Sigmoid colon (tissue), 7 donors: Measurements from ENCODE around the gene PRUNE1. TPM values are rescaled to one million over a fixed set of nuclear protein-coding genes. Genes with fewer than 3 reads are reported as not detected.

Experiments used
- DNase-seq: peaks from one replicate; pipeline ENCODE4 v3.0.0-alpha.2; 2019
- H3K27ac ChIP-seq, 4 donors: fragments of 200-600 bp; sonication (generic); one replicate each; pipeline ENCODE4 v1.5.1; 2016 to 2019; ENCODE audit warnings: mild to moderate bottlenecking in 1 of 4
- H3K27me3 ChIP-seq, 3 donors: fragments of 200-600 bp; sonication (generic); one replicate each; pipeline ENCODE4 v1.5.1; 2019; ENCODE audit warnings: mild to moderate bottlenecking in 1 of 3
- H3K36me3 ChIP-seq, 4 donors: fragments of 200-600 bp; sonication (generic); one replicate each; pipeline ENCODE4 v1.5.1; 2016 to 2019
- H3K4me1 ChIP-seq, 4 donors: fragments of 200-600 bp; sonication (generic); one replicate each; pipeline ENCODE4 v1.5.1; 2017 to 2019
- H3K4me3 ChIP-seq, 4 donors: fragments of 200-600 bp; sonication (generic); one replicate each; pipeline ENCODE4 v1.5.1; 2017 to 2019; ENCODE audit warnings: mild to moderate bottlenecking in 2 of 4, moderate library complexity in 1 of 4
- H3K9me3 ChIP-seq, 4 donors: fragments of 200-600 bp in 3 of 4; sonication (generic) in 3 of 4; one replicate each; pipeline versions ENCODE4 v1.5.1 to v1.6.1; 2013 to 2019
- CTCF ChIP-seq, 4 experiments: fragments of 450-650 bp in 3 of 4; fragments of 200-600 bp in 1 of 4; IDR thresholded peaks; one replicate each; pipeline ENCODE4 v1.5.1; 2016 to 2019; ENCODE audit warnings: antibody characterized with exemption in 4 of 4, mild to moderate bottlenecking in 3 of 4, moderate library complexity in 2 of 4
- EP300 ChIP-seq, 4 donors: sonication (generic); formaldehyde crosslinking; IDR thresholded peaks; one replicate each; pipeline ENCODE4 v1.6.1; 2017; ENCODE audit warnings: antibody characterized with exemption in 4 of 4
- POLR2A ChIP-seq, 2 donors: fragments of 450-650 bp; IDR thresholded peaks; one replicate each; pipeline ENCODE4 v1.6.1; 2016; ENCODE audit warnings: antibody characterized with exemption in 2 of 2, mild to moderate bottlenecking in 2 of 2, moderate library complexity in 2 of 2
- POLR2AphosphoS5 ChIP-seq, 4 donors: sonication (generic); formaldehyde crosslinking; IDR thresholded peaks; one replicate each; pipeline ENCODE4 v1.6.1; 2017; ENCODE audit warnings: antibody characterized with exemption in 4 of 4
- WGBS, 2 donors: extraction: QIAGEN DNeasy Blood & Tissue Kit; methylation state at CpG; one replicate each; pipeline ENCODE4 v1.1.7; 2013; 5-methylcytosine and 5-hydroxymethylcytosine counted together
- intact Hi-C: fragments of 100-400 bp; cut with DNase I; formaldehyde crosslinking; loops from one replicate; pipeline ENCODE4 v1.15.1; 2023
- polyA plus RNA-seq, 3 donors: library from polyadenylated mRNA; stranded (reverse); fragments of 200-250 nt; gene quantifications; one replicate each; pipeline ENCODE4 v1.2.3, GENCODE V29; 2013
- total RNA-seq, 4 donors: library from RNA; depleted of rRNA; stranded (reverse); fragments of >200 nt; gene quantifications; one replicate each; pipeline ENCODE4 v1.1.0, GENCODE V29; 2016
- donor health status: healthy with polysubstance abuse.
- donor health status: Bipolar disorder and iron deficiency.
- donor health status: healthy.

Gene PRUNE1
- total and polyA plus RNA-seq, 7 donors = 15.5 to 33.9 (median 18.7) TPM

DNA sequence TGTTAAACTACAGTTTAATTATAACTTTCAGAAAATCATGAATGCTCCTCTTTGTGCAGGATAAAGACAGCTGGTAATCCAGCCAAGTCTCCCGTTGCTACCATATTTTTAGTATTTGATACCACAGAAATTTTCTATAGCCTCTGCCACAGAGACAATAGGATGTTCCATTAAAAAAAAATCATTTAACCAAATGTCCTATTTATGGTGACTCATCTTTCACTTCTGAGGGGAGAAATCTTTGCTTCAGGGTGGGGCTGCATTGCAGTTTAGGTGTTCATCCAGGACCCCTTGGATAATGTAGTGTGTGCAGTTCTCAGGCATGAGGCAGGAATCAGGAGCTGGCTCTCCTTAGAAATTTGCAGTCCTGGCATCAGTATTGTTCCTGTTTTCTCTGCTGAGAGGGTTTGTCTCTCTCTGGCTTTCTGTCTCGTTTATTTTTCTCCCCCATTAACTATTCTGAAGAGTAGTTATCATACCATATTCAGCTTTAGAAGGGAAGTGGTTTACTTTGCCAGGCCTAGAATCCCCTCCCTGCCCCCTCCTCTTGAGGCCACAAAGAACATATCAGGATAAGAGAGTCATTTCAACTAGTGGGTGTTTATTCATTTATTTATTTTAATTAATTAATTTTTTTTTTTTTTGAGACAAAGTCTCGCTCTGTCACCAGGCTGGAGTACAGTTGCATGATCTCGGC lies 3.1 kb downstream of the PRUNE1 start:
- H3K9me3 ChIP-seq = no peaks in the 10 kb centered on the region
- TF ChIP-seq POLR2A (IDR thresholded peaks at IDR 0.05) (no peak), CTCF (IDR thresholded peaks at IDR 0.05) (no peak), POLR2AphosphoS5 (IDR thresholded peaks at IDR 0.05) (no peak), EP300 (IDR thresholded peaks at IDR 0.05) (no peak)
- H3K36me3 ChIP-seq = no peaks in the 10 kb centered on the region
- peak overlapping the region in 2 of 4 donors; percentile 20 to 73 for H3K27ac ChIP-seq
- H3K4me1 ChIP-seq = peaks cover 0 to 54% (median 47%) of the 10 kb centered on the region in 4 donors
- no peak for DNase-seq
- H3K27me3 ChIP-seq = no peaks in the 10 kb centered on the region
- intact Hi-C loops = no loop called here
- 62 to 63% methylated on average over 4 of the region's 4 CpGs for WGBS, 2 donors
- H3K4me3 ChIP-seq = no peak overlapping the region

DNA sequence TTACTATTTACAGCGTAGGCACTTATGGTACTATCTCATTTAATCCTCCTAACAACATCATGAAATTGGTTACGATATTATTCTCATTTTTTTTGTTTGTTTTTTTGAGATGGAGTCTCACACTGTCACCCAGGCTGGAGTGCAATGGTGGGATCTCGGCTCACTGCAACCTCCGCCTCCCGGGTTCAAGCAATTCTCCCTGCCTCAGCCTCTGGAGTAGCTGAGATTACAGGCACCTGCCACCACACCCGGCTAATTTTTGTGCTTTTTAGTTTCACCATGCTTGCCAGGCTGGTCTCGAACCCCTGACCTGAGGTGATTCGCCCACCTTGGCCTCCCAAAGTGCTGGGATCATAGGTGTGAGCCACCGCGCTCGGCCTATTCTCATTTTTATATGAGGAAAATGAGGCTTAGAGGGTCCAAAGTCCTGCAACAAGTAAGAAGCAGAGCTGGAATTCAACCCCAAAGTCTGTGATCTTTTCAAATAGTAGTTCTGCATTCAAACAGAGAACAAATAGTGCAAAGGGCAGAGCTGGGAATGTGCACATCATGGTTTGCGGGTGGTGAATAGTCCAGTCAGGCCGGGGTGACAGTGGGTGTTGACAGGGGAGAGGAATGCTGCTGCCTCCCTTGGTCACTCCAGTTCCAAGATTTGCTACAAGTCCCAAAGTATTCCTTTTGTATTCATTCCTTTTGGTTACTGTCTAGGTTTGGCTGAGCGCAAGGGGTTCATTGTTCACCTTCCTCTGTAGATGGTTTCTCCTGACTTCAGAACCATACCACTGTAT lies 4.6 kb downstream of the PRUNE1 start:
- intact Hi-C loops = no loop called here
- H3K4me1 ChIP-seq = peaks cover 0 to 41% (median 35%) of the 10 kb centered on the region in 4 donors
- peaks cover 0 to 7% (median 0%) of the 10 kb centered on the region in 4 donors for H3K36me3 ChIP-seq
- no peak for DNase-seq
- H3K27ac ChIP-seq = peak overlapping the region in 3 of 4 donors; percentile 50 to 73 (median 64)
- no peaks in the 10 kb centered on the region for H3K9me3 ChIP-seq
- TF ChIP-seq POLR2AphosphoS5 (IDR thresholded peaks at IDR 0.05) (no peak), CTCF (IDR thresholded peaks at IDR 0.05) (no peak), POLR2A (IDR thresholded peaks at IDR 0.05) (no peak), EP300 (IDR thresholded peaks at IDR 0.05) (no peak)
- H3K27me3 ChIP-seq = no peaks in the 10 kb centered on the region
- no peak overlapping the region for H3K4me3 ChIP-seq
- 44 to 80% methylated on average over 14 of the region's 14 CpGs for WGBS, 2 donors

GRCh38 chr1:151013518-151013917 lies 5.3 kb downstream of the PRUNE1 start:
- H3K27me3 ChIP-seq = no peaks in the 10 kb centered on the region
- intact Hi-C loops = no loop called here
- H3K9me3 ChIP-seq = no peaks in the 10 kb centered on the region
- peaks cover 0 to 39% (median 33%) of the 10 kb centered on the region in 4 donors for H3K4me1 ChIP-seq
- H3K4me3 ChIP-seq = no peak overlapping the region
- peaks cover 0 to 13% (median 0%) of the 10 kb centered on the region in 4 donors for H3K36me3 ChIP-seq
- TF ChIP-seq CTCF (IDR thresholded peaks at IDR 0.05) = no peak
- TF ChIP-seq EP300 (IDR thresholded peaks at IDR 0.05) = no peak
- peak in 1 of 4 donors; percentile 29 for TF ChIP-seq POLR2AphosphoS5 (IDR thresholded peaks at IDR 0.05)
- TF ChIP-seq POLR2A (IDR thresholded peaks at IDR 0.05) = no peak
- 31 to 55% methylated on average over 2 of the region's 2 CpGs for WGBS, 2 donors
- H3K27ac ChIP-seq = peak overlapping the region in 3 of 4 donors; percentile 50 to 73 (median 64)
- DNase-seq = no peak

DNA sequence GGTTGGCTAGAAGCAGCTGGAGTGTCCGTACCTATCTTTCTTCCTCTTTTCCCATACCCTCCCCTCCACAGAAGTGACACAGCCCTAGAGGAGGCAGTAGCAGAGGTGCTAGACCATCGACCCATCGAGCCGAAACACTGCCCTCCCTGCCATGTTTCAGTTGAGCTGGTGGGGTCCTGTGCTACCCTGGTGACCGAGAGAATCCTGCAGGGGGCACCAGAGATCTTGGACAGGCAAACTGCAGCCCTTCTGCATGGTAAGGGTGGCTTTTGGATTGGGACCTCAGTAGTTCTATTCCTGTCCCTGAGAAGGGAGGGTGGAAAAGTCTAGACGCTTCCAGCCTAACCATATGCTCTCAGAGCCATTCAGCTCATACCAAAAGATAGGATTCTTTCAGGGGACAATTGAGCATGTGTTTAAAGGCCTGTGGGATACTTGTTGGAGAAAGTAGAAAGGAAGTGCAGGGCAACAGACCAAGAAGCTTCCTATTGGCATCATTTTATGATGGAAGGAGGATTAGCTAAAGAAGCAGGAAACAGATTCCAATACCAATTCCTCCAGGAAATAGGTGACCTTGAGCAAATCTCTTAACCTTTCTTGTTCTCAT lies 16.4 kb downstream of the PRUNE1 start:
- TF ChIP-seq EP300 (IDR thresholded peaks at IDR 0.05) = no peak
- TF ChIP-seq POLR2AphosphoS5 (IDR thresholded peaks at IDR 0.05) = peak in 1 of 4 donors; percentile 19
- peak in 3 of 4 experiments; percentile 66 to 71 (median 71) for TF ChIP-seq CTCF (IDR thresholded peaks at IDR 0.05)
- Histone ChIP-seq H3K4me3 (no peak overlapping the region), H3K9me3 (no peaks in the 10 kb centered on the region), H3K4me1 (peaks cover 0 to 17% (median 10%) of the 10 kb centered on the region in 4 donors), H3K27me3 (no peaks in the 10 kb centered on the region), H3K36me3 (peaks cover 16 to 56% (median 33%) of the 10 kb centered on the region in 4 donors), H3K27ac (peak overlapping the region; percentile 11 to 66 (median 35))
- peak; percentile 89 for DNase-seq
- WGBS, 2 donors = 32 to 40% methylated on average over 6 of the region's 6 CpGs
- intact Hi-C loops = loop anchor here (5.0 kb wide), 1 partner anchor 133 kb away; the partner anchor contains the start of gene TNFAIP8L2
